ENCODE measurements around the gene HSF2BP. TPM values are rescaled to one million over a fixed set of nuclear protein-coding genes. Genes with fewer than 3 reads are reported as not detected.
"Not testable (repeated sequence)": the region's sequence is repeated elsewhere in the genome, so short reads cannot be mapped to it uniquely, and the experiment has no call there.

Gene HSF2BP
- total RNA-seq, 2 experiments from 2014 or later: 0.15 to 0.40 TPM

- CTCF ChIA-PET: no interaction called here
- no peak overlapping the region for H3K27ac Mint-ChIP-seq
- no peak for DNase-seq
- no peak overlapping the region for H3K4me3 Mint-ChIP-seq
- H3K9me3 Mint-ChIP-seq: no peaks in the 10 kb centered on the region
- POLR2A ChIA-PET: interaction anchor here (3.1 kb wide), 1 partner anchor 9 kb away, joined by 11 read pairs; no protein-coding TSS in a partner anchor
- no peaks in the 10 kb centered on the region for H3K27me3 Mint-ChIP-seq
- no peaks in the 10 kb centered on the region for H3K4me1 Mint-ChIP-seq
- peaks cover 47% of the 10 kb centered on the region for H3K36me3 Mint-ChIP-seq (ENCODE audit: low read depth)
Observed at GRCh38 chr21:43693981-43694380, 34.7 kb upstream of the HSF2BP start.

GRCh38 chr21:43692949-43693348, 33.7 kb upstream of the HSF2BP start:
- ChIA-PET CTCF (no interaction called here), POLR2A (interaction anchor here (3.1 kb wide), 1 partner anchor 8 kb away, joined by 11 read pairs; no protein-coding TSS in a partner anchor)
- H3K4me1 Mint-ChIP-seq: no peaks in the 10 kb centered on the region
- no peak overlapping the region for H3K27ac Mint-ChIP-seq
- H3K36me3 Mint-ChIP-seq (ENCODE audit: low read depth): peaks cover 49% of the 10 kb centered on the region
- H3K4me3 Mint-ChIP-seq: no peak overlapping the region
- no peaks in the 10 kb centered on the region for H3K9me3 Mint-ChIP-seq
- no peaks in the 10 kb centered on the region for H3K27me3 Mint-ChIP-seq
- no peak for DNase-seq

- ChIA-PET CTCF (no interaction called here), POLR2A (no interaction called here)
- no peak overlapping the region for H3K27ac Mint-ChIP-seq
- H3K27me3 Mint-ChIP-seq: no peaks in the 10 kb centered on the region
- peaks cover 55% of the 10 kb centered on the region for H3K36me3 Mint-ChIP-seq (ENCODE audit: low read depth)
- no peak overlapping the region for H3K4me3 Mint-ChIP-seq
- H3K9me3 Mint-ChIP-seq: no peaks in the 10 kb centered on the region
- no peak for DNase-seq
- H3K4me1 Mint-ChIP-seq: no peaks in the 10 kb centered on the region
Observed at GRCh38 chr21:43691801-43692200, 32.5 kb upstream of the HSF2BP start.

- no peaks in the 10 kb centered on the region for H3K9me3 Mint-ChIP-seq
- no peak overlapping the region for H3K4me3 Mint-ChIP-seq
- H3K4me1 Mint-ChIP-seq: no peaks in the 10 kb centered on the region
- no peak overlapping the region for H3K27ac Mint-ChIP-seq
- CTCF ChIA-PET: no interaction called here
- H3K27me3 Mint-ChIP-seq: no peaks in the 10 kb centered on the region
- POLR2A ChIA-PET: no interaction called here
- no peak for DNase-seq
- peaks cover 57% of the 10 kb centered on the region for H3K36me3 Mint-ChIP-seq (ENCODE audit: low read depth)
Observed at GRCh38 chr21:43691086-43691795, 32.0 kb upstream of the HSF2BP start.

GRCh38 chr21:43690346-43690745, 31.1 kb upstream of the HSF2BP start:
- H3K36me3 Mint-ChIP-seq (ENCODE audit: low read depth): peaks cover 58% of the 10 kb centered on the region
- ChIA-PET POLR2A (no interaction called here), CTCF (no interaction called here)
- H3K4me3 Mint-ChIP-seq: no peak overlapping the region
- peak overlapping the region; percentile 47 for H3K27ac Mint-ChIP-seq
- H3K9me3 Mint-ChIP-seq: no peaks in the 10 kb centered on the region
- no peak for DNase-seq
- H3K27me3 Mint-ChIP-seq: no peaks in the 10 kb centered on the region
- peaks cover under 1% of the 10 kb centered on the region for H3K4me1 Mint-ChIP-seq

- no peak overlapping the region for H3K27ac Mint-ChIP-seq
- POLR2A ChIA-PET: no interaction called here
- H3K4me1 Mint-ChIP-seq: peaks cover 7% of the 10 kb centered on the region
- CTCF ChIA-PET: no interaction called here
- H3K27me3 Mint-ChIP-seq: no peaks in the 10 kb centered on the region
- no peaks in the 10 kb centered on the region for H3K9me3 Mint-ChIP-seq
- no peak overlapping the region for H3K4me3 Mint-ChIP-seq
- peaks cover 60% of the 10 kb centered on the region for H3K36me3 Mint-ChIP-seq (ENCODE audit: low read depth)
- DNase-seq: no peak
Observed at GRCh38 chr21:43689556-43690337, 30.5 kb upstream of the HSF2BP start.

- Mint-ChIP-seq H3K36me3 (ENCODE audit: low read depth) (peaks cover 66% of the 10 kb centered on the region), H3K27me3 (no peaks in the 10 kb centered on the region), H3K9me3 (no peaks in the 10 kb centered on the region), H3K27ac (no peak overlapping the region), H3K4me3 (no peak overlapping the region), H3K4me1 (peaks cover 14% of the 10 kb centered on the region)
- CTCF ChIA-PET: no interaction called here
- POLR2A ChIA-PET: no interaction called here
- no peak for DNase-seq
Observed at GRCh38 chr21:43688906-43689305, 29.6 kb upstream of the HSF2BP start.

GRCh38 chr21:43687566-43688399, 28.5 kb upstream of the HSF2BP start:
- Mint-ChIP-seq H3K9me3 (no peaks in the 10 kb centered on the region), H3K4me1 (peaks cover 19% of the 10 kb centered on the region), H3K27ac (no peak overlapping the region), H3K36me3 (ENCODE audit: low read depth) (peaks cover 61% of the 10 kb centered on the region), H3K27me3 (no peaks in the 10 kb centered on the region), H3K4me3 (no peak overlapping the region)
- DNase-seq: no peak
- CTCF ChIA-PET: no interaction called here
- POLR2A ChIA-PET: no interaction called here

- H3K36me3 Mint-ChIP-seq (ENCODE audit: low read depth): peaks cover 67% of the 10 kb centered on the region
- H3K27ac Mint-ChIP-seq: no peak overlapping the region
- CTCF ChIA-PET: no interaction called here
Observed at GRCh38 chr21:43686811-43687565, 27.7 kb upstream of the HSF2BP start.

GRCh38 chr21:43684424-43684823, 25.1 kb upstream of the HSF2BP start:
- Mint-ChIP-seq H3K27ac (peak overlapping the region; percentile 89), H3K9me3 (no peaks in the 10 kb centered on the region), H3K36me3 (ENCODE audit: low read depth) (peaks cover 65% of the 10 kb centered on the region), H3K4me1 (peaks cover 27% of the 10 kb centered on the region), H3K27me3 (no peaks in the 10 kb centered on the region), H3K4me3 (peak overlapping the region; percentile 6)
- ChIA-PET CTCF (no interaction called here), POLR2A (interaction anchor here (1.0 to 1.9 kb wide), 2 partner anchors 10 to 35 kb away, joined by 3 to 11 read pairs; no protein-coding TSS in a partner anchor)
- peak; percentile 40 for DNase-seq

More at GRCh38 chr21:43686811-43687565, 27.7 kb upstream of the HSF2BP start:
- DNase-seq: no peak
- POLR2A ChIA-PET: no interaction called here
- Mint-ChIP-seq H3K9me3 (no peaks in the 10 kb centered on the region), H3K4me1 (peaks cover 21% of the 10 kb centered on the region), H3K4me3 (no peak overlapping the region), H3K27me3 (no peaks in the 10 kb centered on the region)

GRCh38 chr21:43681650-43682049, 22.4 kb upstream of the HSF2BP start:
- no peak overlapping the region for H3K27ac Mint-ChIP-seq
- peaks cover 31% of the 10 kb centered on the region for H3K4me1 Mint-ChIP-seq

GRCh38 chr21:43680421-43680820, 21.1 kb upstream of the HSF2BP start:
- DNase-seq, H3K27ac Mint-ChIP-seq, H3K9me3 Mint-ChIP-seq, CTCF ChIA-PET, POLR2A ChIA-PET, H3K4me3 Mint-ChIP-seq, H3K27me3 Mint-ChIP-seq: not testable (repeated sequence)
- peaks cover 73% of the 10 kb centered on the region for H3K36me3 Mint-ChIP-seq (ENCODE audit: low read depth)
- H3K4me1 Mint-ChIP-seq: peaks cover 31% of the 10 kb centered on the region

More at GRCh38 chr21:43681650-43682049, 22.4 kb upstream of the HSF2BP start:
- H3K9me3 Mint-ChIP-seq: no peaks in the 10 kb centered on the region
- peaks cover 74% of the 10 kb centered on the region for H3K36me3 Mint-ChIP-seq (ENCODE audit: low read depth)
- CTCF ChIA-PET: no interaction called here
- H3K4me3 Mint-ChIP-seq: no peak overlapping the region
- no peak for DNase-seq
- no peaks in the 10 kb centered on the region for H3K27me3 Mint-ChIP-seq
- POLR2A ChIA-PET: interaction anchor here (1.8 kb wide), 1 partner anchor 21 kb away, joined by 5 read pairs; no protein-coding TSS in a partner anchor
